ENCODE data around the gene MAFG.

DNA sequence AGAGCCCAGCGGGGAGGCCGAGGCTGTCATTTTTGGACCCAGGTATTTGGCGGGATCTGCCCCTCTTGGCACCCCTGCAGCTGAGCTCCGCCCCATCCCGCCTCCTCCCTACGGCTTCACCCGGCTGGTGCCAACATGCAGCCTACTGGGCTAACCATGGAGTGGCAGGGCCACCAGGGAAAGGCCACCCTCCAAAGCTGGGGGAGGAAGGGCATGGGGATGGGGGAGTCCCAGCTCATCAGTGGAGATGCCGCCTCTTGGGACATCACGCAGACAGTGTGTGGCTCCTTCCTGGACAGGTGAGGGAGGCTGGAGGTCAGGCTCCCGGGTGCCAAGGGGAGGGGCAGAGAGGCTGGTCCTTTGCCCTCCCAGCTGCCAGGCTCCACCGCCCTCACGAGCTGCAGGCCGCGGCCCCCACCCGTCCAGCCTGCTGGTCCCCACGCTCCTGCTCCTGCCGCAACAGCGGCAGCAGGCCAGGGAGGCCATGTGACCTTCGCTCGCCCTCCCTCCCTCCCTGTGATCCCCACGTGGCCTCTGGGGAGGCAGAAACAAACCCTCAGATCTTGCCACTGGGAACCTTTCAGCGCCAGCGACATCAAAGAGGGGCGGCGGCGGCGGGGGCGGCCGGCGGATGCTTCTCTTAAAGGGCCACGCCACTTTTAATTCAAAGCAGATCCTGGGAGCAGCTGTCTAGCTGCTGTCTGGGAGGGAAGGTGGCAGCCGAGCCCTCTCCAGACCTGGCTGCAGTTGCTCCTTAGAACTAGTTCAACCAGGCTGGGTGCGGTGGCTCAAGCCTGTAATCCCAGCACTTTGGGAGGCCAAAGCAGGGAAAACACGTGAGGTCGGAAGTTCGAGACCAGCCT, 40.2 kb upstream of the MAFG start:
- TF ChIP-seq POLR2G (IDR thresholded peaks at IDR 0.05; ENCODE audit: low read depth, low read length): peak; percentile 73
- TF ChIP-seq, protein P1, sequence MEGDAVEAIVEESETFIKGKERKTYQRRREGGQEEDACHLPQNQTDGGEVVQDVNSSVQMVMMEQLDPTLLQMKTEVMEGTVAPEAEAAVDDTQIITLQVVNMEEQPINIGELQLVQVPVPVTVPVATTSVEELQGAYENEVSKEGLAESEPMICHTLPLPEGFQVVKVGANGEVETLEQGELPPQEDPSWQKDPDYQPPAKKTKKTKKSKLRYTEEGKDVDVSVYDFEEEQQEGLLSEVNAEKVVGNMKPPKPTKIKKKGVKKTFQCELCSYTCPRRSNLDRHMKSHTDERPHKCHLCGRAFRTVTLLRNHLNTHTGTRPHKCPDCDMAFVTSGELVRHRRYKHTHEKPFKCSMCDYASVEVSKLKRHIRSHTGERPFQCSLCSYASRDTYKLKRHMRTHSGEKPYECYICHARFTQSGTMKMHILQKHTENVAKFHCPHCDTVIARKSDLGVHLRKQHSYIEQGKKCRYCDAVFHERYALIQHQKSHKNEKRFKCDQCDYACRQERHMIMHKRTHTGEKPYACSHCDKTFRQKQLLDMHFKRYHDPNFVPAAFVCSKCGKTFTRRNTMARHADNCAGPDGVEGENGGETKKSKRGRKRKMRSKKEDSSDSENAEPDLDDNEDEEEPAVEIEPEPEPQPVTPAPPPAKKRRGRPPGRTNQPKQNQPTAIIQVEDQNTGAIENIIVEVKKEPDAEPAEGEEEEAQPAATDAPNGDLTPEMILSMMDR (IDR thresholded peaks at IDR 0.05 in 2 of 3, conservative IDR thresholded peaks at IDR 0.05 in 1 of 3; ENCODE audit: insufficient read depth in 2 of 3, low read depth in 1 of 3, low read length in 3 of 3): no peak
- no peak for TF ChIP-seq TRIM28 (IDR thresholded peaks at IDR 0.05)
- no peak for TF ChIP-seq PKNOX1 (IDR thresholded peaks at IDR 0.05)
- TF ChIP-seq HDGF (IDR thresholded peaks at IDR 0.05): no peak
- no peak for TF ChIP-seq ATF6 (CRISPR knock-in tag; IDR thresholded peaks at IDR 0.05)
- TF ChIP-seq, protein P2, sequence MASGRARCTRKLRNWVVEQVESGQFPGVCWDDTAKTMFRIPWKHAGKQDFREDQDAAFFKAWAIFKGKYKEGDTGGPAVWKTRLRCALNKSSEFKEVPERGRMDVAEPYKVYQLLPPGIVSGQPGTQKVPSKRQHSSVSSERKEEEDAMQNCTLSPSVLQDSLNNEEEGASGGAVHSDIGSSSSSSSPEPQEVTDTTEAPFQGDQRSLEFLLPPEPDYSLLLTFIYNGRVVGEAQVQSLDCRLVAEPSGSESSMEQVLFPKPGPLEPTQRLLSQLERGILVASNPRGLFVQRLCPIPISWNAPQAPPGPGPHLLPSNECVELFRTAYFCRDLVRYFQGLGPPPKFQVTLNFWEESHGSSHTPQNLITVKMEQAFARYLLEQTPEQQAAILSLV (tag; IDR thresholded peaks at IDR 0.05): no peak
